Liver (tissue), 3 donors: ENCODE data around the gene FXYD2.

ENCODE experiments used
- GABPA ChIP-seq, 2 donors: IDR thresholded peaks in 1 of 2; conservative IDR thresholded peaks in 1 of 2; 2 replicates each; pipeline ENCODE4 v1.6.1; 2016; ENCODE audit warnings: antibody characterized with exemption in 2 of 2, mild to moderate bottlenecking in 1 of 2, moderate library complexity in 1 of 2
- HNF4A ChIP-seq, 2 donors: conservative IDR thresholded peaks; 2 replicates each; pipeline ENCODE4 v1.6.1; 2016; ENCODE audit warnings: antibody characterized with exemption in 2 of 2, mild to moderate bottlenecking in 2 of 2
- HNF4G ChIP-seq: IDR thresholded peaks from 2 replicates; pipeline ENCODE4 v1.6.1; 2016; ENCODE audit warnings: antibody characterized with exemption
- JUND ChIP-seq, 2 donors: IDR thresholded peaks; 2 replicates each; pipeline ENCODE4 v1.6.1; 2016; ENCODE audit warnings: antibody characterized with exemption in 2 of 2
- NR2F2 ChIP-seq: IDR thresholded peaks from 2 replicates; pipeline ENCODE4 v1.6.1; 2016; ENCODE audit warnings: antibody characterized with exemption
- RAD21 ChIP-seq, 2 donors: IDR thresholded peaks; 2 replicates each; pipeline ENCODE4 v1.6.1; 2016; ENCODE audit warnings: antibody characterized with exemption in 2 of 2, mild to moderate bottlenecking in 2 of 2
- SP1 ChIP-seq: IDR thresholded peaks from 2 replicates; pipeline ENCODE4 v1.6.1; 2018; ENCODE audit warnings: antibody characterized with exemption, mild to moderate bottlenecking
- TAF1 ChIP-seq: conservative IDR thresholded peaks from 2 replicates; pipeline ENCODE4 v1.6.1; 2016; ENCODE audit warnings: antibody characterized with exemption, mild to moderate bottlenecking
- YY1 ChIP-seq: IDR thresholded peaks from 2 replicates; pipeline ENCODE4 v1.6.1; 2016; ENCODE audit warnings: antibody characterized with exemption, mild to moderate bottlenecking
- TF ChIP-seq, protein P1 (sequence below): fragments of 150-350 bp; IDR thresholded peaks from 2 replicates; pipeline ENCODE4 v1.5.1; 2017; ENCODE audit warnings: improper control_type of control experiment, low read depth, low read length; ENCODE audit not compliant: missing input control
- TF ChIP-seq, protein P2 (sequence below): IDR thresholded peaks from 2 replicates; pipeline ENCODE4 v1.6.1; 2016; ENCODE audit warnings: antibody characterized with exemption
- TF ChIP-seq, protein P3 (sequence below): IDR thresholded peaks from 2 replicates; pipeline ENCODE4 v1.6.1; 2016; ENCODE audit warnings: antibody characterized with exemption
- donor health status: healthy.
- donor health status: healthy.

DNA sequence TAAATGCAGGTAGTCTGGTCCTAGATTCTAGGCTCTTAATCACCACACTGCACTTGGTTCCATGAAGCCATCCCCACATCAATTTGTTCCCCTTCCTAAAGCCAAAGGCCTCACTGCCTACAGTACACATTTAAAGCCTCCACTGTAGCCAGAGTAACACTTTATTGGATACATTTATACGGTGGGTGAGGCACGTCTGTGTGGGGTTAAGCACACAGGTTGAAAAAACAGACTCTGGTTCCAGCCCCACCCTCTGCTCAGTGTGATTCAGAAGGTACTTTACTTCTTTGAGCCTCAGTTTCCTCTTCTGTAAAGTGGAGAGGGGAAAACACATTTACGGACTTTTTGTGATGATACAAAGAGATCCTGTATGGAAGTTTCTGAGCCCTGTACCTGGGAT lies 50.0 kb downstream of the FXYD2 start:
- TF ChIP-seq HNF4G = no peak
- TF ChIP-seq RAD21 (IDR thresholded peaks at IDR 0.05) = no peak
- TF ChIP-seq, protein P1, sequence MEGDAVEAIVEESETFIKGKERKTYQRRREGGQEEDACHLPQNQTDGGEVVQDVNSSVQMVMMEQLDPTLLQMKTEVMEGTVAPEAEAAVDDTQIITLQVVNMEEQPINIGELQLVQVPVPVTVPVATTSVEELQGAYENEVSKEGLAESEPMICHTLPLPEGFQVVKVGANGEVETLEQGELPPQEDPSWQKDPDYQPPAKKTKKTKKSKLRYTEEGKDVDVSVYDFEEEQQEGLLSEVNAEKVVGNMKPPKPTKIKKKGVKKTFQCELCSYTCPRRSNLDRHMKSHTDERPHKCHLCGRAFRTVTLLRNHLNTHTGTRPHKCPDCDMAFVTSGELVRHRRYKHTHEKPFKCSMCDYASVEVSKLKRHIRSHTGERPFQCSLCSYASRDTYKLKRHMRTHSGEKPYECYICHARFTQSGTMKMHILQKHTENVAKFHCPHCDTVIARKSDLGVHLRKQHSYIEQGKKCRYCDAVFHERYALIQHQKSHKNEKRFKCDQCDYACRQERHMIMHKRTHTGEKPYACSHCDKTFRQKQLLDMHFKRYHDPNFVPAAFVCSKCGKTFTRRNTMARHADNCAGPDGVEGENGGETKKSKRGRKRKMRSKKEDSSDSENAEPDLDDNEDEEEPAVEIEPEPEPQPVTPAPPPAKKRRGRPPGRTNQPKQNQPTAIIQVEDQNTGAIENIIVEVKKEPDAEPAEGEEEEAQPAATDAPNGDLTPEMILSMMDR = no peak
- TF ChIP-seq, protein P2, sequence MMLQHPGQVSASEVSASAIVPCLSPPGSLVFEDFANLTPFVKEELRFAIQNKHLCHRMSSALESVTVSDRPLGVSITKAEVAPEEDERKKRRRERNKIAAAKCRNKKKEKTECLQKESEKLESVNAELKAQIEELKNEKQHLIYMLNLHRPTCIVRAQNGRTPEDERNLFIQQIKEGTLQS = no peak
- no peak for TF ChIP-seq TAF1
- TF ChIP-seq JUND (IDR thresholded peaks at IDR 0.05) = no peak
- TF ChIP-seq SP1 = no peak
- TF ChIP-seq YY1 = no peak
- TF ChIP-seq GABPA (IDR thresholded peaks at IDR 0.05 in 1 of 2, conservative IDR thresholded peaks at IDR 0.05 in 1 of 2) = no peak
- no peak for TF ChIP-seq NR2F2
- TF ChIP-seq HNF4A (conservative IDR thresholded peaks at IDR 0.05) = no peak
- TF ChIP-seq, protein P3, sequence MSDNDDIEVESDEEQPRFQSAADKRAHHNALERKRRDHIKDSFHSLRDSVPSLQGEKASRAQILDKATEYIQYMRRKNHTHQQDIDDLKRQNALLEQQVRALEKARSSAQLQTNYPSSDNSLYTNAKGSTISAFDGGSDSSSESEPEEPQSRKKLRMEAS = no peak
